CD14-positive monocyte (primary cell): ENCODE results near the gene PHACTR2. TPM values are rescaled to one million over a fixed set of nuclear protein-coding genes. Genes with fewer than 3 reads are reported as not detected.

ENCODE experiments used
- DNase-seq, 3 donors: peaks; one replicate each; pipeline ENCODE4 v3.0.0-alpha.2; 2011 to 2022
- H2AFZ ChIP-seq: 2 replicates; pipeline ENCODE4 v1.6.0; 2012; ENCODE audit warnings: mild to moderate bottlenecking, low read depth, low read length, inconsistent platforms; ENCODE audit not compliant: insufficient read depth, poor library complexity, severe bottlenecking
- H3K27ac ChIP-seq, 2 donors: 1 replicate in 1 of 2; 2 replicates in 1 of 2; pipeline ENCODE4 v1.5.1; 2012 to 2013; ENCODE audit warnings: low read length in 2 of 2, control low read depth in 1 of 2, inconsistent platforms in 1 of 2, low read depth in 1 of 2, mild to moderate bottlenecking in 1 of 2
- H3K27me3 ChIP-seq, 2 donors: one replicate each; pipeline versions ENCODE4 v1.6.0 to v1.6.1; 2011 to 2013; ENCODE audit warnings: low read length in 2 of 2; ENCODE audit not compliant: control insufficient read depth in 2 of 2, insufficient read depth in 2 of 2
- H3K36me3 ChIP-seq, 2 donors: replicated peaks in 1 of 2; 1 replicate in 1 of 2; 2 replicates in 1 of 2; pipeline versions ENCODE4 v1.5.1 to v1.6.1; 2012 to 2013; ENCODE audit warnings: low read length in 2 of 2, control low read depth in 1 of 2, inconsistent platforms in 1 of 2, mild to moderate bottlenecking in 1 of 2; ENCODE audit not compliant: insufficient read depth in 2 of 2, control insufficient read depth in 1 of 2
- H3K4me1 ChIP-seq, 2 donors: 1 replicate in 1 of 2; 2 replicates in 1 of 2; pipeline versions ENCODE4 v1.5.1 to v1.6.1; 2012 to 2013; ENCODE audit warnings: low read length in 2 of 2, control low read depth in 1 of 2, inconsistent platforms in 1 of 2, mild to moderate bottlenecking in 1 of 2, moderate library complexity in 1 of 2; ENCODE audit not compliant: insufficient read depth in 2 of 2, control insufficient read depth in 1 of 2
- H3K4me2 ChIP-seq: replicated peaks from 2 replicates; pipeline ENCODE3; 2012; ENCODE audit warnings: low read length, moderate library complexity, mild to moderate bottlenecking; ENCODE audit not compliant: poor library complexity, severe bottlenecking; ENCODE audit errors: extremely low read depth
- H3K4me3 ChIP-seq, 3 experiments: fragments of 200-600 bp in 1 of 3; sonication (generic) in 1 of 3; replicated peaks in 1 of 3; 1 replicate in 2 of 3; 2 replicates in 1 of 3; pipeline ENCODE4 v1.5.1; 2011 to 2013; ENCODE audit warnings: low read length in 3 of 3, mild to moderate bottlenecking in 3 of 3, control low read depth in 2 of 3, low read depth in 2 of 3, inconsistent platforms in 1 of 3, moderate library complexity in 1 of 3
- H3K79me2 ChIP-seq: 2 replicates; pipeline ENCODE4 v1.6.0; 2012; ENCODE audit warnings: mild to moderate bottlenecking, control low read depth, inconsistent platforms, low read length, moderate library complexity; ENCODE audit not compliant: insufficient read depth
- H3K9ac ChIP-seq: 2 replicates; pipeline ENCODE4 v1.6.0; 2017; ENCODE audit warnings: low read length, mild to moderate bottlenecking; ENCODE audit not compliant: insufficient read depth, poor library complexity, severe bottlenecking
- H3K9me3 ChIP-seq, 2 donors: replicated peaks in 1 of 2; 1 replicate in 1 of 2; 2 replicates in 1 of 2; pipeline versions ENCODE4 v1.5.1 to v1.6.1; 2012 to 2013; ENCODE audit warnings: low read length in 2 of 2, control low read depth in 1 of 2; ENCODE audit not compliant: control insufficient read depth in 1 of 2, insufficient read depth in 1 of 2
- H4K20me1 ChIP-seq: 2 replicates; pipeline ENCODE4 v1.6.0; 2012; ENCODE audit warnings: mild to moderate bottlenecking, low read length, control low read depth, moderate library complexity; ENCODE audit not compliant: insufficient read depth
- H3K27ac Mint-ChIP-seq, 7 donors: one replicate each; pipeline ENCODE4 v1.8.0; 2020; ENCODE audit warnings: mild to moderate bottlenecking in 7 of 7, mixed read lengths in 7 of 7, moderate library complexity in 6 of 7, inconsistent platforms in 2 of 7
- H3K27me3 Mint-ChIP-seq, 3 donors: one replicate each; pipeline ENCODE4 v1.8.0; 2021 to 2022; ENCODE audit warnings: low read depth in 3 of 3, mild to moderate bottlenecking in 3 of 3, mixed read lengths in 3 of 3, moderate library complexity in 3 of 3, inconsistent platforms in 1 of 3
- H3K36me3 Mint-ChIP-seq, 2 donors: one replicate each; pipeline ENCODE4 v1.8.0; 2020; ENCODE audit warnings: mixed read lengths in 2 of 2, inconsistent platforms in 1 of 2, mild to moderate bottlenecking in 1 of 2
- H3K4me1 Mint-ChIP-seq: one replicate; pipeline ENCODE4 v1.8.0; 2020; ENCODE audit warnings: mild to moderate bottlenecking, mixed read lengths
- H3K4me3 Mint-ChIP-seq, 2 donors: one replicate each; pipeline ENCODE4 v1.8.0; 2020; ENCODE audit warnings: mild to moderate bottlenecking in 2 of 2, mixed read lengths in 2 of 2, moderate library complexity in 1 of 2
- H3K9me3 Mint-ChIP-seq, 7 donors: one replicate each; pipeline ENCODE4 v1.8.0; 2020 to 2022; ENCODE audit warnings: mixed read lengths in 7 of 7, mild to moderate bottlenecking in 6 of 7, moderate library complexity in 6 of 7, inconsistent platforms in 2 of 7
- CTCF ChIP-seq: fragments of 200-600 bp; IDR thresholded peaks from one replicate; pipeline ENCODE4 v1.8.0; 2022; ENCODE audit warnings: antibody characterized with exemption, mild to moderate bottlenecking
- WGBS: methylation state at CpG from one replicate; pipeline ENCODE4 v1.1.5; 2013; ENCODE audit warnings: missing lambda C conversion rate; ENCODE audit not compliant: insufficient coverage; 5-methylcytosine and 5-hydroxymethylcytosine counted together
- intact Hi-C, 2 donors: fragments of 100-400 bp; cut with micrococcal nuclease; formaldehyde crosslinking; loops; one replicate each; pipeline versions ENCODE4 v1.15.0 to v1.15.1; 2023
- polyA plus RNA-seq, 3 donors: library from polyadenylated mRNA; depleted of rRNA in 1 of 3; unstranded in 2 of 3; stranded (reverse) in 1 of 3; fragments of 300-500 nt in 2 of 3; fragments of >200 nt in 1 of 3; fragmentation: Illumina TruSeq in 2 of 3; gene quantifications; 1 replicate in 2 of 3; 2 replicates in 1 of 3; pipeline ENCODE4 v1.2.3, GENCODE V29; 2012 to 2021

The PHACTR2 gene
- polyA plus RNA-seq, 3 donors = 9.6 to 11.6 (median 11.2) TPM

DNA sequence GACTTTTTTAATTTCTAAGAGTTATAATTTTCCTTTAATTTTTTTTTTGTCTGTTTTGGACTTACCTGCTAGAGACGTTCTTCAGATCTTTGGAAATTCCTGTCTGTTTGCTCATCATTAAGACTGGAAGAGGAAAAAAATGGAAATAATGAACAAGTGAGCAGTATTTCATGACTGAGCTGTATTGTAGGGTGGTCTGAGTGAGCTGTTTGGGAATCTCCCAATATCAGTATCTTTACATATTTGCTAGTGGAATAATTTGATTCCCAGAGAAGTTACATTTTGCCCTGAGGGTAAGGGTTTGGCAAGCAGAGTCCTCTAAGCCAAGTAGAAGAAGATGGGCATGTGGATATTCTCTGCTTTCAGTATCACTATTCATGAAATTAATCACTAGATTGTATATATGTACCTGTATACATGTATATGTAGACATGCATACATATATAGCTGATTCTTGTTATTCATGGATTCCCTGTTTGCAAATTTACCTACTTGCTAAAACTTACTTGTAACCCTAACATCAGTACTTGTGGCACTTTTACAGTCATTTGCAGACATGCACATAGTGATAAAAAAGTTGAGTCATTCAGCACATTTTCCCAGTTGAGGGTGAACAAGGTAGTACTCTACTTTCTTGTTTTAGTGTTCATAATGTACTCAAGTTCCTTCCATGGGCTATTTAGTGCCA, 200.0 kb downstream of the PHACTR2 start:
- no peaks in the 10 kb centered on the region for H4K20me1 ChIP-seq
- peaks cover 0 to 8% of the 10 kb centered on the region in 2 donors for H3K36me3 Mint-ChIP-seq
- H3K4me3 ChIP-seq = no peak overlapping the region
- H3K9ac ChIP-seq = no peak overlapping the region
- intact Hi-C loops = no loop called here
- no peaks in the 10 kb centered on the region for H3K4me1 ChIP-seq
- H3K27me3 ChIP-seq = no peaks in the 10 kb centered on the region
- peaks cover 3% of the 10 kb centered on the region for H3K4me1 Mint-ChIP-seq
- H3K4me3 Mint-ChIP-seq = no peak overlapping the region
- H3K27ac Mint-ChIP-seq = no peak overlapping the region
- no peak for TF ChIP-seq CTCF
- no peaks in the 10 kb centered on the region for H3K79me2 ChIP-seq
- no peaks in the 10 kb centered on the region for H3K36me3 ChIP-seq
- no peak for DNase-seq
- H3K27me3 Mint-ChIP-seq = no peaks in the 10 kb centered on the region
- 100% methylated on average over 1 of the region's 1 CpG for WGBS
- H2AFZ ChIP-seq = no peak overlapping the region
- H3K4me2 ChIP-seq = no peak overlapping the region
- H3K9me3 Mint-ChIP-seq = peaks cover 6 to 28% (median 24%) of the 10 kb centered on the region in 7 donors
- H3K9me3 ChIP-seq = peaks cover 6 to 14% of the 10 kb centered on the region in 2 donors
- H3K27ac ChIP-seq = no peak overlapping the region

- Mint-ChIP-seq H3K27me3 (peaks cover 0 to 1% (median 0%) of the 10 kb centered on the region in 3 donors), H3K4me3 (no peak overlapping the region), H3K27ac (no peak overlapping the region), H3K9me3 (peaks cover 6 to 28% (median 24%) of the 10 kb centered on the region in 7 donors), H3K36me3 (peaks cover 0 to 8% of the 10 kb centered on the region in 2 donors), H3K4me1 (no peaks in the 10 kb centered on the region)
- Histone ChIP-seq H3K27me3 (no peaks in the 10 kb centered on the region), H3K79me2 (no peaks in the 10 kb centered on the region), H3K9me3 (peaks cover 6 to 14% of the 10 kb centered on the region in 2 donors), H3K36me3 (no peaks in the 10 kb centered on the region), H3K4me3 (no peak overlapping the region), H3K9ac (no peak overlapping the region), H3K4me1 (no peaks in the 10 kb centered on the region), H4K20me1 (no peaks in the 10 kb centered on the region), H3K4me2 (no peak overlapping the region), H2AFZ (no peak overlapping the region), H3K27ac (no peak overlapping the region)
- no peak for DNase-seq
- 100% methylated on average over 3 of the region's 3 CpGs for WGBS
- no peak for TF ChIP-seq CTCF
- intact Hi-C loops = no loop called here
These were observed 200.6 kb downstream of the PHACTR2 start for GRCh38 chr6:143878272-143878760.
